PC-9 (cell line): ENCODE data around the gene NPR1. TPM values are rescaled to one million over a fixed set of nuclear protein-coding genes. Genes with fewer than 3 reads are reported as not detected.
"Not testable (repeated sequence)": the region's sequence is repeated elsewhere in the genome, so short reads cannot be mapped to it uniquely, and the experiment has no call there.

Experiments used
- BruUV-seq: library from RNA; stranded (reverse); fragments of 400-500 nt; replicated peaks from 2 replicates; lab custom pipeline; 2021; lab: Mats Ljungman, UMichigan
- CTCF ChIA-PET: fragments of 300-600 bp; sonication (Branson Sonifier 250); formaldehyde crosslinking; loops from one replicate; lab custom pipeline; 2022; ENCODE audit warnings: antibody characterized with exemption; lab: Charles Lee
- POLR2A ChIA-PET: fragments of 300-600 bp; sonication (Branson Sonifier 250); formaldehyde crosslinking; loops from one replicate; lab custom pipeline; 2022; ENCODE audit warnings: antibody characterized with exemption; ENCODE audit not compliant: unreplicated experiment; lab: Charles Lee
- DNase-seq, 2 experiments: peaks; one replicate each; pipeline versions ENCODE4 v3.0.0 to v3.0.0-alpha.2; 2015 to 2022; ENCODE audit warnings: mixed read lengths in 1 of 2
- H2AFZ ChIP-seq: fragments of 200-600 bp; sonication (generic); 2 replicates; pipeline ENCODE4 v1.8.1; 2017; ENCODE audit warnings: antibody characterized with exemption
- H3F3A ChIP-seq: fragments of 200-600 bp; sonication (generic); 2 replicates; pipeline ENCODE4 v1.8.1; 2017; ENCODE audit warnings: antibody characterized with exemption, mild to moderate bottlenecking, low read depth; ENCODE audit not compliant: insufficient read depth
- H3K27ac ChIP-seq: fragments of 200-600 bp; sonication (generic); 2 replicates; pipeline ENCODE4 v1.6.1; 2016; ENCODE audit warnings: mixed run types
- H3K27me3 ChIP-seq: fragments of 200-600 bp; sonication (generic); 2 replicates; pipeline ENCODE4 v1.6.1; 2016; ENCODE audit warnings: low read depth, mixed run types; ENCODE audit not compliant: insufficient read depth
- H3K36me3 ChIP-seq: fragments of 200-600 bp; sonication (generic); 2 replicates; pipeline ENCODE4 v1.6.1; 2016; ENCODE audit warnings: low read depth, mixed run types
- H3K4me1 ChIP-seq: fragments of 200-600 bp; sonication (generic); replicated peaks from 2 replicates; pipeline ENCODE4 v1.6.1; 2016; ENCODE audit warnings: mixed run types; ENCODE audit not compliant: insufficient read depth
- H3K4me2 ChIP-seq: fragments of 200-600 bp; sonication (generic); 2 replicates; pipeline ENCODE4 v1.6.1; 2017; ENCODE audit warnings: mixed run types
- H3K4me3 ChIP-seq: fragments of 200-600 bp; sonication (generic); 2 replicates; pipeline ENCODE4 v1.6.1; 2016; ENCODE audit warnings: mixed run types
- H3K79me2 ChIP-seq: fragments of 200-600 bp; sonication (generic); 2 replicates; pipeline ENCODE4 v1.6.1; 2017; ENCODE audit warnings: low read depth, mixed run types
- H3K9me2 ChIP-seq: fragments of 200-600 bp; sonication (generic); 2 replicates; pipeline ENCODE4 v1.8.1; 2017; ENCODE audit warnings: mild to moderate bottlenecking; ENCODE audit not compliant: insufficient read depth
- H3K9me3 ChIP-seq: fragments of 200-600 bp; sonication (generic); 2 replicates; pipeline ENCODE4 v1.8.1; 2016; ENCODE audit warnings: low read depth; ENCODE audit not compliant: insufficient read depth
- H4K20me1 ChIP-seq: fragments of 200-600 bp; sonication (generic); 2 replicates; pipeline ENCODE4 v1.8.1; 2017; ENCODE audit not compliant: insufficient read depth
- CTCF ChIP-seq: fragments of 200-600 bp; sonication (generic); conservative IDR thresholded peaks from 2 replicates; pipeline ENCODE4 v1.6.1; 2017; ENCODE audit warnings: mixed run types, antibody characterized with exemption, mild to moderate bottlenecking, moderate library complexity
- EZH2 ChIP-seq: fragments of 200-600 bp; sonication (generic); IDR thresholded peaks from 2 replicates; pipeline ENCODE4 v1.8.0; 2017; ENCODE audit warnings: antibody characterized with exemption, low read depth
- intact Hi-C: fragments of 100-400 bp; cut with micrococcal nuclease; formaldehyde crosslinking; loops from one replicate; pipeline ENCODE4 v1.10.0; 2022; ENCODE audit not compliant: unreplicated experiment
- total RNA-seq: library from RNA; stranded (reverse); gene quantifications from 2 replicates; pipeline ENCODE4 v1.2.3, GENCODE V29; 2021

Gene NPR1
- total RNA-seq, 1 experiment from 2014 or later: 0.98 TPM

- BruUV-seq: no TSS peak
Measured at GRCh38 chr1:153705484-153705883, 27.0 kb downstream of the NPR1 start.

GRCh38 chr1:153711026-153711425 lies 32.5 kb downstream of the NPR1 start:
- ChIA-PET CTCF (no interaction called here), POLR2A (interaction anchor here (0.6 kb wide), 1 partner anchor 11 kb away, joined by 3 read pairs; no protein-coding TSS in a partner anchor)
- Histone ChIP-seq H3K4me2 (no peak overlapping the region), H4K20me1 (no peaks in the 10 kb centered on the region), H3K36me3 (no peaks in the 10 kb centered on the region), H3K27ac (no peak overlapping the region), H3K27me3 (no peaks in the 10 kb centered on the region), H2AFZ (no peak overlapping the region), H3K9me3 (no peaks in the 10 kb centered on the region), H3K4me3 (no peak overlapping the region), H3K9me2 (no peaks in the 10 kb centered on the region), H3K79me2 (no peaks in the 10 kb centered on the region), H3K4me1 (peaks cover 29% of the 10 kb centered on the region), H3F3A (peaks cover 28% of the 10 kb centered on the region; the same call in 1 of the 2 replicates)
- TF ChIP-seq EZH2: no peak
- TF ChIP-seq CTCF: no peak
- BruUV-seq: no TSS peak
- no peak for DNase-seq
- intact Hi-C loops: no loop called here

More at GRCh38 chr1:153705484-153705883, 27.0 kb downstream of the NPR1 start:
- no peaks in the 10 kb centered on the region for H3K27me3 ChIP-seq
- H3F3A ChIP-seq: peaks cover 22% of the 10 kb centered on the region; the same call in 1 of the 2 replicates
- no peak overlapping the region for H3K27ac ChIP-seq
- H3K4me2 ChIP-seq: no peak overlapping the region
- H3K4me1 ChIP-seq: peaks cover 29% of the 10 kb centered on the region
- ChIA-PET CTCF (interaction anchor here (0.6 kb wide), 1 partner anchor 31 kb away, joined by 3 read pairs; no protein-coding TSS in a partner anchor), POLR2A (no interaction called here)
- H2AFZ ChIP-seq: no peak overlapping the region
- no peaks in the 10 kb centered on the region for H4K20me1 ChIP-seq
- H3K9me2 ChIP-seq: no peaks in the 10 kb centered on the region
- H3K9me3 ChIP-seq: no peaks in the 10 kb centered on the region
- H3K4me3 ChIP-seq: no peak overlapping the region
- intact Hi-C loops: no loop called here
- no peak for TF ChIP-seq CTCF
- no peak for TF ChIP-seq EZH2
- no peaks in the 10 kb centered on the region for H3K79me2 ChIP-seq
- no peaks in the 10 kb centered on the region for H3K36me3 ChIP-seq
- DNase-seq: no peak

- H3K9me3 ChIP-seq, H2AFZ ChIP-seq, H3K4me1 ChIP-seq, H3K27me3 ChIP-seq, H3K4me2 ChIP-seq, H3K4me3 ChIP-seq, POLR2A ChIA-PET, H3F3A ChIP-seq, H3K79me2 ChIP-seq, H3K9me2 ChIP-seq, DNase-seq, H4K20me1 ChIP-seq, H3K36me3 ChIP-seq, BruUV-seq, intact Hi-C loops, H3K27ac ChIP-seq: not testable (repeated sequence)
- CTCF ChIA-PET: interaction anchor here (0.6 kb wide), 1 partner anchor 692 kb away, joined by 3 read pairs; no protein-coding TSS in a partner anchor
Measured at GRCh38 chr1:153716211-153716610, 37.7 kb downstream of the NPR1 start.

DNA sequence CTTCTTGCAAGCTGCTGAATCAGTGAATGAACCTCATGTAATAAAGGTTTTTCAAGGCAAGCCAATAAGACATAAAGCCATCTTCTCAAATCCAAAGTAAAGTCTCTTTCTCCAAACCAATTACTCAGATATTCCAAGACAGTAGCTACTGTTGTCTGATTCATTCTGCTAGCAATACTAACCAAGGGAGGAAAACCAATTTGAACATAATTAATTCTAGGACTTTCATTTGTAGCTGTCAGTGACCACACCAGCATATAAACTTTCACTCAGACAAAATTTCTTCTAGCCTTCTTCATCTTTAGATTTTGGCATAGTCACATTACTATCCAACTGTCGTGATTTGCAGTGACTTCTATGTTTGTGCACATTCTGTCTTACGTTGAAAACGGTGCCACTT lies 38.8 kb downstream of the NPR1 start:
- ChIA-PET POLR2A (no interaction called here), CTCF (no interaction called here)
- BruUV-seq: no TSS peak
- H3K9me2 ChIP-seq: no peaks in the 10 kb centered on the region
- H4K20me1 ChIP-seq: no peaks in the 10 kb centered on the region
- H3K27me3 ChIP-seq: no peaks in the 10 kb centered on the region
- DNase-seq: no peak
- no peak for TF ChIP-seq CTCF
- no peak for TF ChIP-seq EZH2
- H3F3A ChIP-seq: no peaks in the 10 kb centered on the region; the same call in 1 of the 2 replicates
- H2AFZ ChIP-seq: no peak overlapping the region
- H3K4me1 ChIP-seq: no peaks in the 10 kb centered on the region
- H3K4me2 ChIP-seq: no peak overlapping the region
- intact Hi-C loops: no loop called here
- no peak overlapping the region for H3K4me3 ChIP-seq
- no peaks in the 10 kb centered on the region for H3K9me3 ChIP-seq
- H3K36me3 ChIP-seq: no peaks in the 10 kb centered on the region
- H3K27ac ChIP-seq: no peak overlapping the region
- H3K79me2 ChIP-seq: no peaks in the 10 kb centered on the region
